SJSA1 (cell line): ENCODE measurements around the gene SGK1. TPM values are rescaled to one million over a fixed set of nuclear protein-coding genes. Genes with fewer than 3 reads are reported as not detected.

Experiments used
- DNase-seq, 2 experiments: peaks; one replicate each; pipeline ENCODE4 v3.0.0-alpha.2; 2015 to 2020; ENCODE audit warnings: low spot score in 2 of 2, low read depth in 1 of 2
- H3K27ac ChIP-seq: fragments of 250-450 bp; sonication (Bioruptor Pico); 2 replicates; pipeline ENCODE4 v1.5.1; 2020; ENCODE audit warnings: mild to moderate bottlenecking, moderate library complexity
- H3K27me3 ChIP-seq: fragments of 250-450 bp; sonication (Bioruptor Pico); replicated peaks from 2 replicates; pipeline ENCODE4 v1.5.1; 2020; ENCODE audit warnings: mild to moderate bottlenecking, moderate library complexity
- H3K36me3 ChIP-seq: fragments of 250-450 bp; sonication (Bioruptor Pico); 2 replicates; pipeline ENCODE4 v1.5.1; 2020; ENCODE audit warnings: mild to moderate bottlenecking
- H3K4me1 ChIP-seq: fragments of 250-450 bp; sonication (Bioruptor Pico); replicated peaks from 2 replicates; pipeline ENCODE4 v1.6.1; 2021; ENCODE audit warnings: mild to moderate bottlenecking
- H3K4me3 ChIP-seq: fragments of 250-450 bp; sonication (Bioruptor Pico); 2 replicates; pipeline ENCODE4 v1.5.1; 2020; ENCODE audit warnings: mild to moderate bottlenecking
- H3K9me3 ChIP-seq: fragments of 250-450 bp; sonication (Bioruptor Pico); replicated peaks from 2 replicates; pipeline ENCODE4 v1.5.1; 2020; ENCODE audit warnings: mild to moderate bottlenecking
- total RNA-seq: library from RNA; depleted of rRNA; stranded (reverse); fragments of >200 nt; shearing (Covaris generic); gene quantifications from 2 replicates; pipeline ENCODE4 v1.2.3, GENCODE V29; 2014

SGK1 gene
- total RNA-seq, 1 experiment from 2014 or later, result 53.9 TPM

GRCh38 chr6:134162932-134163331, 155.0 kb downstream of the SGK1 start:
- no peaks in the 10 kb centered on the region for H3K4me1 ChIP-seq
- H3K9me3 ChIP-seq, result no peaks in the 10 kb centered on the region
- no peak for DNase-seq
- H3K36me3 ChIP-seq, result peaks cover 8% of the 10 kb centered on the region
- H3K27me3 ChIP-seq, result no peaks in the 10 kb centered on the region
- no peak overlapping the region for H3K4me3 ChIP-seq
- H3K27ac ChIP-seq, result no peak overlapping the region

GRCh38 chr6:134161041-134161440, 156.9 kb downstream of the SGK1 start:
- no peak for DNase-seq
- Histone ChIP-seq H3K4me1 (no peaks in the 10 kb centered on the region), H3K9me3 (no peaks in the 10 kb centered on the region), H3K36me3 (no peaks in the 10 kb centered on the region), H3K27me3 (peaks cover 4% of the 10 kb centered on the region; the same call in 1 of the 2 replicates), H3K4me3 (no peak overlapping the region), H3K27ac (no peak overlapping the region)

GRCh38 chr6:134152767-134153485, 165.0 kb downstream of the SGK1 start:
- Histone ChIP-seq H3K9me3 (no peaks in the 10 kb centered on the region), H3K4me1 (no peaks in the 10 kb centered on the region)

GRCh38 chr6:134148566-134148965, 169.3 kb downstream of the SGK1 start:
- DNase-seq, result no peak
- no peaks in the 10 kb centered on the region for H3K4me1 ChIP-seq
- no peaks in the 10 kb centered on the region for H3K9me3 ChIP-seq

More at GRCh38 chr6:134152767-134153485, 165.0 kb downstream of the SGK1 start:
- no peaks in the 10 kb centered on the region for H3K36me3 ChIP-seq
- H3K27me3 ChIP-seq, result peaks cover 4% of the 10 kb centered on the region; the same call in 1 of the 2 replicates
- DNase-seq, result no peak
- H3K4me3 ChIP-seq, result no peak overlapping the region
- no peak overlapping the region for H3K27ac ChIP-seq

GRCh38 chr6:134147034-134147533, 170.8 kb downstream of the SGK1 start:
- no peaks in the 10 kb centered on the region for H3K9me3 ChIP-seq
- no peak overlapping the region for H3K4me3 ChIP-seq
- no peaks in the 10 kb centered on the region for H3K27me3 ChIP-seq
- no peak overlapping the region for H3K27ac ChIP-seq
- no peaks in the 10 kb centered on the region for H3K36me3 ChIP-seq
- DNase-seq, result no peak
- no peaks in the 10 kb centered on the region for H3K4me1 ChIP-seq

More at GRCh38 chr6:134148566-134148965, 169.3 kb downstream of the SGK1 start:
- Histone ChIP-seq H3K4me3 (no peak overlapping the region), H3K27me3 (no peaks in the 10 kb centered on the region), H3K36me3 (no peaks in the 10 kb centered on the region), H3K27ac (no peak overlapping the region)

GRCh38 chr6:134146268-134147033, 171.5 kb downstream of the SGK1 start:
- no peak overlapping the region for H3K4me3 ChIP-seq
- no peak for DNase-seq
- H3K27ac ChIP-seq, result no peak overlapping the region
- no peaks in the 10 kb centered on the region for H3K27me3 ChIP-seq
- H3K4me1 ChIP-seq, result no peaks in the 10 kb centered on the region
- H3K9me3 ChIP-seq, result no peaks in the 10 kb centered on the region
- no peaks in the 10 kb centered on the region for H3K36me3 ChIP-seq

GRCh38 chr6:134145786-134146185, 172.1 kb downstream of the SGK1 start:
- H3K27ac ChIP-seq, result no peak overlapping the region
- no peak for DNase-seq

GRCh38 chr6:134138226-134138975, 179.5 kb downstream of the SGK1 start:
- no peak overlapping the region for H3K4me3 ChIP-seq
- H3K4me1 ChIP-seq, result no peaks in the 10 kb centered on the region
- no peaks in the 10 kb centered on the region for H3K9me3 ChIP-seq
- DNase-seq, result no peak
- H3K27me3 ChIP-seq, result no peaks in the 10 kb centered on the region
- no peaks in the 10 kb centered on the region for H3K36me3 ChIP-seq
- no peak overlapping the region for H3K27ac ChIP-seq

More at GRCh38 chr6:134145786-134146185, 172.1 kb downstream of the SGK1 start:
- H3K27me3 ChIP-seq, result no peaks in the 10 kb centered on the region
- H3K4me1 ChIP-seq, result no peaks in the 10 kb centered on the region
- no peak overlapping the region for H3K4me3 ChIP-seq
- H3K36me3 ChIP-seq, result no peaks in the 10 kb centered on the region
- no peaks in the 10 kb centered on the region for H3K9me3 ChIP-seq

- H3K4me1 ChIP-seq, result no peaks in the 10 kb centered on the region
- no peaks in the 10 kb centered on the region for H3K36me3 ChIP-seq
- no peaks in the 10 kb centered on the region for H3K27me3 ChIP-seq
Observed at GRCh38 chr6:134134654-134135053, 183.3 kb downstream of the SGK1 start.

GRCh38 chr6:134132494-134133141, 185.3 kb downstream of the SGK1 start:
- Histone ChIP-seq H3K27me3 (no peaks in the 10 kb centered on the region), H3K36me3 (no peaks in the 10 kb centered on the region), H3K27ac (no peak overlapping the region), H3K4me1 (no peaks in the 10 kb centered on the region), H3K4me3 (no peak overlapping the region), H3K9me3 (no peaks in the 10 kb centered on the region)
- DNase-seq, result no peak

More at GRCh38 chr6:134134654-134135053, 183.3 kb downstream of the SGK1 start:
- Histone ChIP-seq H3K27ac (no peak overlapping the region), H3K4me3 (no peak overlapping the region), H3K9me3 (no peaks in the 10 kb centered on the region)
- no peak for DNase-seq

GRCh38 chr6:134131530-134132139, 186.3 kb downstream of the SGK1 start:
- no peak for DNase-seq
- no peaks in the 10 kb centered on the region for H3K27me3 ChIP-seq
- H3K4me3 ChIP-seq, result no peak overlapping the region
- H3K36me3 ChIP-seq, result no peaks in the 10 kb centered on the region
- no peaks in the 10 kb centered on the region for H3K4me1 ChIP-seq
- no peaks in the 10 kb centered on the region for H3K9me3 ChIP-seq
- no peak overlapping the region for H3K27ac ChIP-seq

GRCh38 chr6:134128146-134128545, 189.8 kb downstream of the SGK1 start:
- H3K4me1 ChIP-seq, result no peaks in the 10 kb centered on the region
- H3K4me3 ChIP-seq, result no peak overlapping the region
- no peak overlapping the region for H3K27ac ChIP-seq
- DNase-seq, result no peak
- H3K27me3 ChIP-seq, result no peaks in the 10 kb centered on the region
- no peaks in the 10 kb centered on the region for H3K9me3 ChIP-seq
- no peaks in the 10 kb centered on the region for H3K36me3 ChIP-seq
